Measurements from ENCODE around the gene POLR3F.
A peak's percentile ranks its signal among the peaks of the same experiment; 100 is the strongest.
"Not testable (repeated sequence)": the region's sequence is repeated elsewhere in the genome, so short reads cannot be mapped to it uniquely, and the experiment has no call there.

POLR3F gene

DNA sequence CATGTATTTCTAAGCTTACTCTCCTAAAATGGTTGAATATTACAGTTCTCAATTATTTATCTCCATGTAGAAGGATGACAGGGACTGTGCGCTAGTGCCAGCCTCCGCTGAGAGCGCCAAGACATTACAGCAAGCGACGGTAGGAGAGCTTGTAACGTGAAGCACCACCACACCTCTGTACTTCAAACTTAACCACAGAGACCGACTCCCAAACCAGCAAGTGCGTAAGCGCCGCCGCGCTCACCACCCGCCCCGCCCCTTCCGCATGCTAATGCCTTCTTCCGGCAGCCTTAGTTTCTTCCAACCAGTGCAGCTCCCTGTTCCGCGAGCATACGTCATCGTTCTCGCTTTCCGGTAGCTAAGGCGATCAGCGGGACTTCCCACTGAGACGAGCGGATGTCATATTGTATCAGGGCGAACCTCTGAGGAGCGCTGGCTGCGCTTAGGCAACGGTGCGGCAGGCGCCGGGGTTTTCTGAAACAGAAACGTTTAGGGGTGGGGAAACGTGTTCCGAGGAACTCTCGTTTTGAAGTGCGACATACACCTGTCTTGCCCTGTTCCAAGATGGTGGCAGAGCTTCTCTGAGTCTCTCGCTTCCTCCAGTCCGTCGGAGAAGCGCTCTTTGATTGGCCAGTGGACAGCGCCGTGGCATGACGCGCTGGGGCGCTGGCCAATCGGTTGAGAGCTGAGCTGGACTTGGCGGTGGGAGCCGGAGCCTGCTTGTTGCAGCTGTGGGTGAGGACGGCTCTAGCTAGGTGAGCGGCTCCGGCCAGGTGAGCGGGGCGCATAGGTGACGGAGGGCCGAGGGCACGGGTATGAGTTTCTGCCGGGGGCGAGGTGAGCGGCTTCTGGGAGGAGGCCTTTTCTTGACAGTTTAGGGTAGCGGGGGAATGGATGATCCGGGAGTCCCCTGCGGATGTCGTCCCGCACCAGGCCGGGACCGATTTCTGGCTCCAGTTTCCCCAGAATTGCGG lies 40.3 kb downstream of the POLR3F start, which contains the start of gene SEC23B:
Gene SEC23B, plus strand, starts transcription at position 723 of the 974 bp plus-strand sequence. CDS start 2,896 bp downstream, outside the sequence.
- DNase-seq = peak; percentile 95 to 97

DNA sequence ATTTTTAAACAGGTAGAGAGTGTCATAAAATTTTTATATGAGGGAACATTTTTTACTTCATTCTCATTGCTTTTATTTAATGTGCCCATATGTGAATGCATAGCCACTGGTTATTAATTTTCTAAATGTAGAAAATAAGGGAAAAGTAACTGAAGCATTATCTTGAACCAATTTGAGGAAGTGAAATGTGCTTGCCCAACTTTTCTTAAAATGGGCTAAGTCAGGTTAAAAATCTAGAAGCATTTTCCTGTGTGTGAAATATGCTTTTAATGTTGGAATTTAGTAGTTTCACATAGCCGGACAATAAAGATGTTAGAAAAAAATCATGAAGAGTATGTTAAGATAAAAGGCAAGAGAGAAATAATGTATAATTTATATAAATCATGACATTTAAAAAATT lies 44.4 kb downstream of the POLR3F start:
- no peak for DNase-seq

DNA sequence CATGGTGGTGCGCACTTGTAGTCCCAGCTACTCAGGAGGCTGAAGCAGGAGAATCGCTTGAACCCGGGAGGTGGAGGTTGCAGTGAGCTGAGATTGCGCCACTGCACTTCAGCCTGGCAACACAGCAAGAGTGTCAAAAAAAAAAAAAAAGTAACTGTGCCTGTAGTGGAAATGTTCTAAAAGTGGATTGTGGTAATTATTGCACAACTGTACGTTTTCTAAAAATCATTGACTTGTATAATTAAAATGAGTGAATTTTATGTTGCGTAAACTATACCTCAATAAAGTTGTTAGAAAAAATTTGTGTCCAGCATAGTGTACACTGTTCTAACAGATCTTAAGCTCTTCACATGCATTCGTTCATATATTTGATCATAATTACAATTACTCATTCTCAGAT lies 46.0 kb downstream of the POLR3F start:
- DNase-seq = no peak

DNA sequence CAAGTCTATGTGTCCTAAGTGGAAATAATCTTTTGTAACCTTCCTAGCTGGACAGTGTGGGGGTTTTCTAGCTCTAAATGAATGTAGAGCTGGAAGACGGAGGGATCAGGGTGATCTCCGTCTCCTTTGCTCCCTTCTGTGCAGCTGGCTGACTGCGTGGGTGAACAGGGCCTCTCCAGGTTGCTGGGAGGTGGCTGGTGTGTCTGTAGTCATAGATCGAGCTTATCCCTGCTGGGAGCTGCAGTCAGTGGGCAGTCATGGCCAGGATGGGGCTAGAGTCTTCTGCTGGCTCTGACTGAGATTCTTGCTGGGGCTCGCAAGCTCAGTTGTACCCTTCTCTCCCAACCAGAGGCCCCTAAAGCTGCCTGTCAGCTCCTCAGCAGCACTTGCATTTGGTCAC lies 46.9 kb downstream of the POLR3F start:
- no peak for DNase-seq

DNA sequence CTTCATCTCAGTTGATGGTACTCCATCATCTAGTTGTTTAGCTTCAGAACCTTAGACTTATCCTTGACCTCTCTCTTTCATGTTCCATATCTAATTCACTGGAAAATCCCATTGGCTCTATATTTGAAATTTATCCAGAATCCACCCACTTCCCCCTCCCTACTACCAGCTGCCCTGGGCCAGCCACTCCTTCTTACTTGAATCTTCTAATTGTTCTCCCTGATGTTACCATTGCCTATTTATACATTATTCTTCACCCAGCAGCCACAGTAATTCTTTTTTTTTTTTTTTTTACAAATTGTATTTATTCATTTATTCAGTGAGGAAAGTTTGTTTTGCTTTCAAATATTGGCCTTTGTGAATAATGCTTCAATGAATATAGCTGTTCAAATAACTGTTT lies 48.8 kb downstream of the POLR3F start:
- DNase-seq = no peak

DNA sequence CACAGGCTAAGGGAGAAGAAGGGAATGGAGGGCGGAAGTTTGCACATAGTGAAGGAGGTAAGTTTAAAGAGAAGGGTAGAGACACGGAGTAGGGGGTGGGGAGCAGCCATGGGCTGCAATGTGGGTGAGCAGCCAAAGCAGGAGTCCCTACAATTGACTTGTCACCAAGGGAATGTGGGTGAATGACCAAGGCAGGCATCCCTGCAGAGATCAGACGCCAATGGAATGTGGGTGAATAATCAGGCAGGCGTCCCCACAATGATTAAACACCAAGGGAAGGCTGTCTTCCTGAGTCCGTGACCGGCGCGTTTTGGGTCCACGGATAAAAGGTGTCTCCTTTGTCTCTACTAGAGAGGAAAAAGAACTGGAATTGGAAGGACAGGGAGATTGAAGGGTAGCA lies 54.9 kb downstream of the POLR3F start:
- DNase-seq = not testable (repeated sequence)

DNA sequence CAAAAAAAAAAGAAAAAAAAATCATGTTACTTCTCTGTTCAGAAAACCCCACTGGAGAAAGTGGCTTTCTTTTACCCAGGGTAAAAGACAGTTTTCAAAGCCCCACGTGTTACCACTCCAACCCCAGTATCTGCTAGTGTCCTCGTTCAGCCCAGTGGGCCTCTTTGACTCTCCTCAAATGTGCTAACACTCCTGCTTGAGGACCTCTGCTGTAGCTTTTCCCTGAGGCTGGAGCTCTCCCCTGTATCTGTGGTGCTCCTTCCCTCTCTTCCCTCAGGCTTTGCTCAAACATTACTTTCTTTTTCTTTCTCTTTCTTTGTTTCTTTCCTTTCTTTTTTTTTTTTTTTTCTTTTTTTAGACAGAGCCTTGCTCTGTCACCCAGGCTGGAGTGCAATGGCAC lies 55.9 kb downstream of the POLR3F start:
- no peak for DNase-seq

DNA sequence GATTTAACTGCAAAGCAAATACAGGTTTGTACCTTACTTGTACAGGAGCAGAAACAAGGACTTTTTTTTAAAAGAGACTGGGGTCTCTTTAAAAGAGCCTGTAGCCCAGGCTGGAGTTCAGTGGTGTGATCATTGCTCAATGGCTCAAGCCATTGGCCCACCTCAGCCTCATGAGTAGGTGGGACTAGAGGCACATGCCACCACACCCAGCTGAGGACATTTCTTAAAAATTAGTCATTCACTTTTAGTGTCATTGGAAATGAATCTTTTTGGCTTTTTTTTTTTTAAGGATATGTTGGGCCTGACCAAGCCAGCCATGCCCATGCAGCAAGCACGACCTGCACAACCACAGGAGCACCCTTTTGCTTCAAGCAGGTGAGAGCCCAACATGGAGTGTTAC lies 57.5 kb downstream of the POLR3F start:
- no peak for DNase-seq

DNA sequence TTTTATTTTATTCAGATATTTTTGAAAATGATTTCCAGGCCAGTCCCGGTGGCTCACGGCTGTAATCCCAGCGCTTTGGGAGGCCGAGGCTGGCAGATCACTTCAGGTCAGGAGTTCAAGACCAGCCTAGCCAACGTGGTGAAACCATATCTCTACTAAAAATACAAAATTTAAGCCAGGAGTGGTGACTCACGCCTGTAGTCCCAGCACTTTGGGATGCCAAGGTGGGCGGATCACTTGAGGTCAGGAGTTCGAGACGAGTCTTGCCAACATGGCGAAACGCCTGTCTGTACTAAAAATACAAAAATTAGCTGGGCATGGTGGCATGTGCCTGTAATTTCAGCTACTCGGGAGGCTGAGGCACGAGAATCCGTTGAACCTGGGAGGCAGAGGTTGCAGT lies 59.6 kb downstream of the POLR3F start:
- not testable (repeated sequence) for DNase-seq

DNA sequence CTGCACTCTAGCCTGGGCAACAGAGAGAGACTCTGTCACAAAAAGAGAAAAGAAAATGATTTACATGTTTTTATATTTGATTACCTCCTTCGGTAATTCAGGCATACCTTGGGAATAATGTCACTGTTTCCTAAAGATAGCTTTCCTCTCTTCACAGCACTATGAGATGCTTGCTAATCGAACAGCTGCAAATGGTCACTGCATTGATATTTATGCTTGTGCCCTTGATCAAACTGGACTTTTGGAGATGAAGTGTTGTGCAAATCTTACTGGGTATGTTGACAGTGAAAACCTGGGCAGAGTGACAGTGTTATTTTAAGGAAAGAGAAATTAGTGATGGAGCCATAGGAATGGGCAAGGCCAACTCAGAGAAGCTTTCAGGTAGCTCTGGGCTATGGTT lies 60.1 kb downstream of the POLR3F start:
- no peak for DNase-seq

DNA sequence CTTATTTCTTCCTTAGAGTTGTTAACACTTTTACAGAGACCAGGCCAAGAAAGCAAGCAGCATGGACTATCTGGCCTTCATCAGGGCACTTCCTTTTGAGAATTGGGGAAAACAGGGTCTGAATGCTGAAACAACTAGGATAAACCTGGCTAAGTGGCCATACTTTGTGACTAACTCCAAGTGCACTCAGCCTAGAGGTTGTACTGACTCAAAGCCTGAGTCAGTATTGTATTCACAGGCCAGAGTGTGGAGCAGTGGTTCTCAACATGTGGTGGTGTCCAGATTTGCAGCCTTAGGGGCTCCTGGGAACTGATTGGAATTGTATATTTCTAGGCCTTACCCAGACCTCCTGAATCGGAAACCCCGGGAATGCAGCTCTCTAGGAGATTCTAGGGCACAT lies 60.6 kb downstream of the POLR3F start:
- DNase-seq = no peak

DNA sequence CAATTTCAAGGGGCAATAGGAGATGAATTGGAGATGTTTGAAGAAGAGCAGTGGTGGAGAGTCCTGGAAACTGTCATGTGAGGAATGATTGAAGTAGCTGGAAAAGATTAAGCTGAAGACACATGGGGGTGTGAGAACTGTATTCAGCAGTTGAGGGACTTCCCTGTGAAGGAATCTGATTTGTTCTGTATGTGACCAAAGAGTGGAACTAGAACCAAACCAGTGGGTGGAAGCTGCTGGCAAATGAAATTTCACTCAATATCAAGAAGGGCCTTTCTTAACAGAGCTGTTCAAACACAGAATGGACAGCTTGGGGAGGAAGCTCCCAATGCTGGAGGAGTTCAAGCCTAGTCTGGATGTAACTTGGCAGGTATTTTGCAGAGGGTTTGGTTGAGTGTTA lies 61.9 kb downstream of the POLR3F start:
- DNase-seq = no peak

DNA sequence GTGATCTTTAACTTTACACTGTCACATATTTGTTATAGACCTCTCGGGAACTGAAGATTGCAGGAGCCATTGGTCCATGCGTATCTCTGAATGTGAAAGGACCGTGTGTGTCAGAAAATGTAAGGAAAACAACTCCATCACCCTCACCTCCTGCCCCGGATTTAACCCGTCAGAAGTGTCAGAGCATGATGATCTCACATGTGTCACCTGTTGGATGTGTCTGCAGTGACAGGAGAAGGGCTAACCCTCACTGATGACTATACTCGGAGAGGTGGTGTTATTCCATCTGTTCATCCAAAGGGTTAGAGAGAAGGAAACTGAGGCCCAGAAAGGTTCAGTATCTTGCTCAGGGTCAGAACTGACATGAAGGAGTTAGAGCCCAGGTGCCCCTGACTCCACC lies 65.4 kb downstream of the POLR3F start:
- DNase-seq = no peak

DNA sequence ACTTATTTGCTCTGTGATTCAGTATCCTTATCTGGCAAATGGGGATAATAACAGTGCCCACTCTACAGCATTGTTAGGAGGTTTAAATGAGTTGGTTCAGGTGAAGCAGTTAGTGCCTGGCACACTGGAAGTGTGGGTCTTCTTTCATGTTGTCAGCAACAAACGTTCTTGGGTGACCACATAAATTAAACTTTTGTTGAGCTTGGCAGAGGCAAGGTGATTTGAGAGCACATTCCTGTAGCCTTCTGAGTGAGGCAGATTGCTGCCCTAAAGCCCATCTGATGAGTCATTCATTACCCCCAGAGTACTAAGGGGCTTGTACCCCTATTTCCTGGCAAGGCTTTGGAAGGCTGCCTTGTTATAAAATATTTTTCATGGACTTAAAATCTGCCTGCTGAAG lies 66.3 kb downstream of the POLR3F start:
- no peak for DNase-seq

DNA sequence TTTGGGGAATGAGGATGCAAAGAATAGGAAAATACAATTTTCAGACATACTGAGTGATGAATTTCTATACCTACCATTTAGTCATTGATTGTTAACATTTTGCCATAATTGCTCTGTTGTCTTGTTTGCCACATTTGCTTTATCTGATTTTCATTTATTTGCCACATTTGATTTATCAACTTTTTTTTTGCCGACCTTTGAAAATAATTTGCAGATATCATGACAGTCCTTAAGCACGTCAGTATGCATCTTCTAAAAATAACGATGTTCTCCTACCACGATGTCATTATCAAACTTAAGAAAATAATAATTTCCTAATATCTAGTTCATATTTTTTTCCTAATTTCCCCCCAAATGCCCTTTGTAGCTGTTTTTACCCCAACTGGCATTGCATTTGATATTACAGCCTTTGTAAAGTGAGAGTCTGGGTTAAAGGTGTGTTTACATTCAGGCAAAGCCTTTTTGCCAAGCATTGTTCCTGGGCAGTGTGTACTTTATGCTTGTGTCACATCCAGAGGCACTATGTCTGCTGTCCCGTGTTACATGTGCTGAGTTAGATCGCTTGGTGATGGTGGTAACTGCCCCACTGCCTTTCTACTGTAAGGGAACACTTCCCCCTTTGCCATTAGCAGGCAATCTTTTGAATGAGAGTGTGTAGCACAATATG lies 66.9 kb downstream of the POLR3F start:
- no peak for DNase-seq

Measured in stimulated activated CD4-positive, alpha-beta T cell treated with anti-CD3 and anti-CD28 coated beads, Interleukin-2, amount 100 ng/mL, for 48 hours (primary cell).